Tibial nerve (tissue), 3 donors: ENCODE data around the gene ARHGAP6.

Source experiments
- POLR2A ChIP-seq, 2 donors: fragments of 450-650 bp; IDR thresholded peaks; one replicate each; pipeline ENCODE4 v1.6.1; 2017; ENCODE audit warnings: antibody characterized with exemption in 2 of 2, mild to moderate bottlenecking in 2 of 2, moderate library complexity in 2 of 2
- TF ChIP-seq, protein P1 (sequence below), 5 experiments: fragments of 200-600 bp in 3 of 5; fragments of 450-650 bp in 2 of 5; sonication (generic) in 3 of 5; IDR thresholded peaks; one replicate each; pipeline ENCODE4 v1.5.1; 2016 to 2019; ENCODE audit warnings: antibody characterized with exemption in 5 of 5, mild to moderate bottlenecking in 3 of 5, moderate library complexity in 2 of 5

DNA sequence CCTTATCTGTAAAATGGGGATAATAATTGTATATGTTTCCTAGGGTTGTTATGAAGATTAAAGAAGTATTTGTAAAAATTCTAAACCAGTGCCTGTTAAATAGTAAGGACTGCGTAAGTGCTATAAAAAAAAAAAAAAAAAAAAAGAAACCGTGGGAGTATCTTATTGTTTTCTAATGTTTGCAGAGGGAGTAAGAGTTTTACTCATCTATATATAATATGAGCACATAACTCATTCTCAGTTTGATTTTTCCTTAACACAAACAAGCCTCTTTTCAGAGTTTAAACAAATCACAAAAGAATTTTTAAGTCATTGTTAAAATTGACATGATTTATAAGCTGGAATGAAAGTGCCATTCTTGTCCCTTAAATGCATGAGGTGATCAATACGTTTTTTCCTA is 267.6 kb downstream of the ARHGAP6 start:
- no peak for TF ChIP-seq POLR2A (IDR thresholded peaks at IDR 0.05)
- TF ChIP-seq, protein P1, sequence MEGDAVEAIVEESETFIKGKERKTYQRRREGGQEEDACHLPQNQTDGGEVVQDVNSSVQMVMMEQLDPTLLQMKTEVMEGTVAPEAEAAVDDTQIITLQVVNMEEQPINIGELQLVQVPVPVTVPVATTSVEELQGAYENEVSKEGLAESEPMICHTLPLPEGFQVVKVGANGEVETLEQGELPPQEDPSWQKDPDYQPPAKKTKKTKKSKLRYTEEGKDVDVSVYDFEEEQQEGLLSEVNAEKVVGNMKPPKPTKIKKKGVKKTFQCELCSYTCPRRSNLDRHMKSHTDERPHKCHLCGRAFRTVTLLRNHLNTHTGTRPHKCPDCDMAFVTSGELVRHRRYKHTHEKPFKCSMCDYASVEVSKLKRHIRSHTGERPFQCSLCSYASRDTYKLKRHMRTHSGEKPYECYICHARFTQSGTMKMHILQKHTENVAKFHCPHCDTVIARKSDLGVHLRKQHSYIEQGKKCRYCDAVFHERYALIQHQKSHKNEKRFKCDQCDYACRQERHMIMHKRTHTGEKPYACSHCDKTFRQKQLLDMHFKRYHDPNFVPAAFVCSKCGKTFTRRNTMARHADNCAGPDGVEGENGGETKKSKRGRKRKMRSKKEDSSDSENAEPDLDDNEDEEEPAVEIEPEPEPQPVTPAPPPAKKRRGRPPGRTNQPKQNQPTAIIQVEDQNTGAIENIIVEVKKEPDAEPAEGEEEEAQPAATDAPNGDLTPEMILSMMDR (IDR thresholded peaks at IDR 0.05) = no peak
